H1 (cell line): ENCODE results near the gene RASGRF1. TPM values are rescaled to one million over a fixed set of nuclear protein-coding genes. Genes with fewer than 3 reads are reported as not detected.

ENCODE experiments used
- CTCF ChIA-PET: fragments of 300-600 bp; sonication (Branson Sonifier 250); formaldehyde crosslinking; loops from one replicate; lab custom pipeline; 2021; ENCODE audit not compliant: partially characterized antibody; lab: Charles Lee
- POLR2A ChIA-PET: fragments of 300-600 bp; sonication (Branson Sonifier 250); formaldehyde crosslinking; loops from one replicate; lab custom pipeline; 2021; ENCODE audit warnings: inconsistent platforms; ENCODE audit not compliant: partially characterized antibody; lab: Charles Lee
- DNase-seq, 2 experiments: peaks; one replicate each; pipeline versions ENCODE4 v3.0.0 to v3.0.0-alpha.2; 2010 to 2022; ENCODE audit warnings: low spot score in 2 of 2, low read depth in 1 of 2, mixed read lengths in 1 of 2
- FAIRE-seq: peaks from 2 replicates; lab custom pipeline; 2011; peaks lifted over from hg19 to GRCh38; lab: Jason Lieb, UNC
- H2AFZ ChIP-seq: 2 replicates; pipeline ENCODE4 v1.8.1; 2012; ENCODE audit warnings: low read length, inconsistent platforms
- H2AK5ac ChIP-seq: 2 replicates; pipeline ENCODE4 v1.6.1; 2013; ENCODE audit warnings: low read depth, low read length
- H2BK120ac ChIP-seq: replicated peaks from 2 replicates; pipeline ENCODE3; 2013; ENCODE audit warnings: low read depth, low read length, inconsistent platforms
- H2BK12ac ChIP-seq: 2 replicates; pipeline ENCODE4 v1.6.1; 2013; ENCODE audit warnings: low read depth, low read length
- H2BK15ac ChIP-seq: 2 replicates; pipeline ENCODE4 v1.6.1; 2013; ENCODE audit warnings: low read length
- H2BK20ac ChIP-seq: 2 replicates; pipeline ENCODE4 v1.6.1; 2013; ENCODE audit warnings: low read length
- H2BK5ac ChIP-seq: 2 replicates; pipeline ENCODE4 v1.6.1; 2013; ENCODE audit warnings: low read depth, low read length
- H3K14ac ChIP-seq: 2 replicates; pipeline ENCODE4 v1.6.1; 2013; ENCODE audit warnings: inconsistent platforms; ENCODE audit not compliant: insufficient read length
- H3K18ac ChIP-seq: 2 replicates; pipeline ENCODE4 v1.6.1; 2013; ENCODE audit warnings: low read length; ENCODE audit errors: extremely low read depth
- H3K23ac ChIP-seq: 2 replicates; pipeline ENCODE4 v1.6.1; 2013; ENCODE audit warnings: inconsistent platforms; ENCODE audit not compliant: insufficient read length
- H3K23me2 ChIP-seq: 2 replicates; pipeline ENCODE4 v1.6.1; 2013; ENCODE audit warnings: low read depth, low read length
- H3K27ac ChIP-seq: 2 replicates; pipeline ENCODE4 v1.6.1; 2011; ENCODE audit warnings: low read depth, low read length, inconsistent platforms
- H3K27me3 ChIP-seq, 4 experiments: replicated peaks in 1 of 4; 1 replicate in 1 of 4; 2 replicates in 3 of 4; pipeline versions ENCODE4 v1.6.1 to v1.8.1; 2011 to 2013; ENCODE audit warnings: low read length in 3 of 4, mild to moderate bottlenecking in 3 of 4, inconsistent platforms in 2 of 4, mixed read lengths in 2 of 4, moderate library complexity in 1 of 4; ENCODE audit not compliant: control insufficient read depth in 3 of 4, insufficient read depth in 3 of 4; ENCODE audit errors: extremely low read depth in 1 of 4
- H3K36me3 ChIP-seq, 4 experiments: 2 replicates each; pipeline versions ENCODE4 v1.6.1 to v1.8.1; 2011 to 2013; ENCODE audit warnings: mild to moderate bottlenecking in 4 of 4, low read length in 3 of 4, moderate library complexity in 2 of 4, control low read depth in 1 of 4, inconsistent platforms in 1 of 4; ENCODE audit not compliant: insufficient read depth in 4 of 4, control insufficient read depth in 2 of 4
- H3K4ac ChIP-seq: replicated peaks from 2 replicates; pipeline ENCODE3; 2013; ENCODE audit warnings: low read length, low read depth, mixed read lengths, inconsistent platforms; ENCODE audit not compliant: insufficient read length
- H3K4me1 ChIP-seq, 4 experiments: replicated peaks in 1 of 4; 1 replicate in 1 of 4; 2 replicates in 3 of 4; pipeline versions ENCODE4 v1.6.1 to v1.8.1; 2011 to 2013; ENCODE audit warnings: low read length in 3 of 4, inconsistent platforms in 2 of 4, mixed read lengths in 1 of 4; ENCODE audit not compliant: insufficient read depth in 4 of 4, control insufficient read depth in 3 of 4
- H3K4me2 ChIP-seq, 2 experiments: 2 replicates each; pipeline versions ENCODE4 v1.6.1 to v1.8.1; 2011 to 2013; ENCODE audit warnings: low read depth in 2 of 2, low read length in 2 of 2, control low read depth in 1 of 2, inconsistent platforms in 1 of 2, mild to moderate bottlenecking in 1 of 2; ENCODE audit not compliant: insufficient read depth in 1 of 2
- H3K4me3 ChIP-seq, 4 experiments: fragments of 200-600, 300-600 bp in 1 of 4; sonication (generic), shearing (Covaris generic), sonication (Bioruptor Twin) in 1 of 4; 2 replicates each; pipeline versions ENCODE4 v1.5.1 to v1.8.1; 2011 to 2016; ENCODE audit warnings: low read length in 4 of 4, low read depth in 3 of 4, control low read depth in 2 of 4, inconsistent platforms in 2 of 4, mild to moderate bottlenecking in 2 of 4, mixed read lengths in 1 of 4, moderate library complexity in 1 of 4; ENCODE audit not compliant: insufficient read depth in 2 of 4; ENCODE audit errors: extremely low read depth in 1 of 4
- H3K56ac ChIP-seq: replicated peaks from 2 replicates; pipeline ENCODE3; 2013; ENCODE audit warnings: low read depth, mild to moderate bottlenecking, mixed read lengths, low read length, inconsistent platforms; ENCODE audit not compliant: insufficient read length
- H3K79me1 ChIP-seq: 2 replicates; pipeline ENCODE4 v1.6.1; 2013; ENCODE audit warnings: low read depth, low read length, control low read depth
- H3K79me2 ChIP-seq, 2 experiments: 2 replicates each; pipeline versions ENCODE4 v1.6.1 to v1.8.1; 2012 to 2013; ENCODE audit warnings: low read length in 2 of 2, mild to moderate bottlenecking in 2 of 2, inconsistent platforms in 1 of 2; ENCODE audit not compliant: insufficient read depth in 2 of 2, control insufficient read depth in 1 of 2
- H3K9ac ChIP-seq, 4 experiments: replicated peaks in 1 of 4; 1 replicate in 1 of 4; 2 replicates in 3 of 4; pipeline versions ENCODE4 v1.6.1 to v1.8.1; 2011 to 2013; ENCODE audit warnings: low read depth in 3 of 4, low read length in 3 of 4, control low read depth in 2 of 4, mild to moderate bottlenecking in 2 of 4, moderate library complexity in 2 of 4, inconsistent platforms in 1 of 4; ENCODE audit errors: extremely low read depth in 1 of 4
- H3K9me3 ChIP-seq, 2 experiments: 2 replicates each; pipeline versions ENCODE4 v1.6.1 to v1.8.1; 2012 to 2013; ENCODE audit warnings: mild to moderate bottlenecking in 2 of 2, moderate library complexity in 2 of 2, control low read depth in 1 of 2, inconsistent platforms in 1 of 2, low read depth in 1 of 2, low read length in 1 of 2, mixed read lengths in 1 of 2; ENCODE audit not compliant: insufficient read depth in 2 of 2
- H4K20me1 ChIP-seq, 2 experiments: replicated peaks in 1 of 2; 2 replicates each; pipeline versions ENCODE3 to v1.8.1; 2011 to 2013; ENCODE audit warnings: inconsistent platforms in 2 of 2, low read length in 2 of 2, mild to moderate bottlenecking in 1 of 2; ENCODE audit not compliant: insufficient read depth in 2 of 2, control insufficient read depth in 1 of 2
- H4K5ac ChIP-seq: 2 replicates; pipeline ENCODE4 v1.6.1; 2013; ENCODE audit warnings: low read length, low read depth, mixed read lengths, inconsistent platforms; ENCODE audit not compliant: insufficient read length
- H4K8ac ChIP-seq: 2 replicates; pipeline ENCODE4 v1.8.0; 2013; ENCODE audit warnings: mild to moderate bottlenecking, moderate library complexity, low read length, inconsistent platforms; ENCODE audit not compliant: insufficient read depth; ENCODE audit errors: extremely low read depth
- H4K91ac ChIP-seq: replicated peaks from 2 replicates; pipeline ENCODE3; 2013; ENCODE audit warnings: low read length, mixed read lengths, inconsistent platforms; ENCODE audit not compliant: insufficient read length
- ASH2L ChIP-seq: fragments of 200-600, 300-600 bp; sonication (generic); IDR thresholded peaks from one replicate; pipeline ENCODE4 v1.7.1; 2017; ENCODE audit warnings: low read length
- EGR1 ChIP-seq: IDR thresholded peaks from 2 replicates; pipeline ENCODE4 v1.6.1; 2011; ENCODE audit warnings: low read depth, low read length, borderline replicate concordance
- EZH2 ChIP-seq: fragments of 200-600 bp; sonication (generic); IDR thresholded peaks from 2 replicates; pipeline ENCODE4 v1.7.1; 2012; ENCODE audit warnings: low read depth, mild to moderate bottlenecking, moderate library complexity, low read length, inconsistent platforms; ENCODE audit not compliant: severe bottlenecking
- GABPA ChIP-seq: IDR thresholded peaks from 2 replicates; pipeline ENCODE4 v1.6.1; 2011; ENCODE audit warnings: mild to moderate bottlenecking, low read length, moderate library complexity, borderline replicate concordance; ENCODE audit not compliant: insufficient read depth
- GTF2F1 ChIP-seq: IDR thresholded peaks from 2 replicates; pipeline ENCODE4 v1.6.1; 2012; ENCODE audit warnings: low read depth, low read length, improper control_type of control experiment, borderline replicate concordance
- HDAC2 ChIP-seq, 2 experiments: fragments of 300-600 bp in 1 of 2; sonication (generic) in 1 of 2; IDR thresholded peaks; 2 replicates each; pipeline ENCODE4 v1.6.1; 2011 to 2012; ENCODE audit warnings: low read depth in 2 of 2, low read length in 2 of 2, mild to moderate bottlenecking in 2 of 2, moderate library complexity in 2 of 2, borderline replicate concordance in 1 of 2, inconsistent platforms in 1 of 2
- JUND ChIP-seq: IDR thresholded peaks from 2 replicates; pipeline ENCODE4 v1.6.1; 2011; ENCODE audit warnings: mild to moderate bottlenecking, improper control_type of control experiment, low read length
- POLR2AphosphoS5 ChIP-seq: IDR thresholded peaks from 2 replicates; pipeline ENCODE4 v1.6.1; 2011; ENCODE audit warnings: low read depth, low read length
- RBBP5 ChIP-seq: IDR thresholded peaks from 2 replicates; pipeline ENCODE4 v1.7.1; 2012; ENCODE audit warnings: low read depth, mild to moderate bottlenecking, inconsistent platforms, low read length, moderate library complexity, borderline replicate concordance
- RNF2 ChIP-seq: fragments of 200-900, 300-1000 bp; sonication (generic); IDR thresholded peaks from 2 replicates; pipeline ENCODE4 v1.7.1; 2016; ENCODE audit warnings: borderline replicate concordance, low read depth, mild to moderate bottlenecking, antibody characterized with exemption, low read length; ENCODE audit not compliant: poor library complexity, severe bottlenecking; ENCODE audit errors: missing control alignments
- SAP30 ChIP-seq: fragments of 300-600 bp; sonication (generic); IDR thresholded peaks from 2 replicates; pipeline ENCODE4 v1.7.1; 2012; ENCODE audit warnings: low read length, moderate library complexity, mild to moderate bottlenecking, inconsistent platforms; ENCODE audit not compliant: insufficient read depth, insufficient replicate concordance
- SIRT6 ChIP-seq: IDR thresholded peaks from one replicate; pipeline ENCODE4 v1.7.1; 2012; ENCODE audit warnings: low read length, inconsistent platforms
- YY1 ChIP-seq: IDR thresholded peaks from 2 replicates; pipeline ENCODE4 v1.6.1; 2011; ENCODE audit warnings: low read depth, mild to moderate bottlenecking, low read length
- WGBS, 2 experiments: shearing (Covaris generic) in 1 of 2; methylation state at CpG; one replicate each; pipeline versions ENCODE4 v1.1.6 to v1.1.7; 2013 to 2015; ENCODE audit warnings: low lambda C conversion rate in 2 of 2, mixed read lengths in 2 of 2, inconsistent platforms in 1 of 2, low coverage in 1 of 2, missing lambda C conversion rate in 1 of 2; ENCODE audit not compliant: insufficient replicate concordance in 2 of 2, insufficient coverage in 1 of 2, insufficient read length in 1 of 2; ENCODE audit errors: extremely low coverage in 1 of 2, missing lambda C conversion rate in 1 of 2; 5-methylcytosine and 5-hydroxymethylcytosine counted together
- polyA plus RNA-seq, 7 experiments: library from polyadenylated mRNA; depleted of rRNA in 3 of 7; stranded (reverse) in 5 of 7; unstranded in 2 of 7; fragments of >200 nt in 5 of 7; fragments of 200-250 nt in 2 of 7; gene quantifications; 1 replicate in 5 of 7; 2 replicates in 1 of 7; 4 replicates in 1 of 7; pipeline versions ENCODE4 v1.2.1 to v1.2.3, GENCODE V29; 2011 to 2013; ENCODE audit warnings: missing spikeins in 2 of 7, mixed read lengths in 2 of 7
- total RNA-seq: library from RNA; stranded (reverse); fragmentation: NEBNext Ultra II Directional; extraction: Animal tissue kit (Norgen Biotek cat#: 25700); gene quantifications from 2 replicates; pipeline ENCODE4 v1.2.1, GENCODE V29; 2021

RASGRF1 gene
- total and polyA plus RNA-seq, 2 of the 8 experiments (the other 6 are each of a cell fraction or from before 2014, with no cell fraction given), result 0.42 to 0.67 TPM

DNA sequence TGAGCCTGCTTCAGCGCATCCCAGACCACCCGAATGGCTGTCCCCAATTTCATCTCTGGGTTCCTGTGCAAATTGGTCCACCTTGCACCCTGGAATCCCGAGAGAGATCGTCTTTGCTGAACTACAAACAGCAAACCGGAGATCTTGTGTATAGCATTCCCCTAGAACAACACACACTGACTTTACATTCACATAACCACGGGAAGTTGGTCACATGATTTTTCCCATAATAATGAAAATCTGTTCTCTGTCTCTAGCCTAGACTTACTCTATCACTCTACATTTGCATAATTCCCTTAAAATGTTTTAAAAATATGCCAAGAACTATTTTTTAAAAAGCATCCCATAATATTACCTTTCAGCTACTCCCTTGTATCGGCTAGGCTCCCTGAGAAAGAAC, 180.3 kb downstream of the RASGRF1 start:
- no peak overlapping the region for H2BK120ac ChIP-seq
- H2BK20ac ChIP-seq, result no peak overlapping the region
- H3K4ac ChIP-seq, result no peak overlapping the region
- no peak overlapping the region for H4K5ac ChIP-seq
- no peak overlapping the region for H2BK12ac ChIP-seq
- no peak overlapping the region for H3K4me3 ChIP-seq
- no peak overlapping the region for H2BK5ac ChIP-seq
- H3K23me2 ChIP-seq, result no peaks in the 10 kb centered on the region; the same call in 1 of the 2 replicates
- no peaks in the 10 kb centered on the region for H3K9me3 ChIP-seq
- TF ChIP-seq EZH2 (no peak), GABPA (no peak), GTF2F1 (no peak), HDAC2 (IDR thresholded peaks at IDR 0.05; ENCODE audit: borderline replicate concordance in 1 of 2, low read depth in 2 of 2, low read length in 2 of 2) (no peak), JUND (no peak), SIRT6 (no peak), EGR1 (no peak), RBBP5 (no peak), POLR2AphosphoS5 (no peak), YY1 (no peak), SAP30 (no peak), RNF2 (no peak), ASH2L (no peak)
- TF ChIP-seq, all 59 proteins: peak for 0
- Histone ChIP-seq H3K14ac (no peak overlapping the region), H3K79me1 (peaks cover 4% of the 10 kb centered on the region), H3K27me3 (no peaks in the 10 kb centered on the region), H3K9ac (no peak overlapping the region), H3K36me3 (peaks cover 0 to 26% (median 5%) of the 10 kb centered on the region in 4 experiments; a peak in 5 of 8 replicates), H3K27ac (no peak overlapping the region), H4K20me1 (peaks cover 8 to 14% of the 10 kb centered on the region in 2 experiments), H3K18ac (no peak overlapping the region), H3K56ac (no peak overlapping the region), H2AFZ (no peak overlapping the region), H4K8ac (no peak overlapping the region), H3K4me2 (no peak overlapping the region), H2BK15ac (no peak overlapping the region), H3K4me1 (peaks cover 0 to 3% (median 1%) of the 10 kb centered on the region in 4 experiments; a peak in 3 of 7 replicates), H2AK5ac (no peak overlapping the region), H3K23ac (no peak overlapping the region), H4K91ac (no peak overlapping the region), H3K79me2 (no peaks in the 10 kb centered on the region; a peak in 1 of 4 replicates)
- CTCF ChIA-PET, result interaction anchor here (0.7 to 11.2 kb wide), 23 partner anchors 11 to 278 kb away, joined by 3 to 171 read pairs (median 6); no protein-coding TSS in a partner anchor
- WGBS, 2 experiments, result 92% methylated on average over 7 of the region's 7 CpGs; no CpG with 5 or more reads in 1 of the 2 experiments
- DNase-seq (no peak), FAIRE-seq (no peak)
- POLR2A ChIA-PET, result interaction anchor here (1.0 to 4.0 kb wide), 5 partner anchors 20 to 97 kb away, joined by 3 to 20 read pairs (median 3); partner anchors contain the start of gene CTSH
